Stimulated activated CD8-positive, alpha-beta memory T cell treated with anti-CD3 and anti-CD28 coated beads, Interleukin-7, amount 100 ng/mL, for 1 hour (primary cell): Measurements from ENCODE around the gene PRKG1.
"Not testable (repeated sequence)": the region's sequence is repeated elsewhere in the genome, so short reads cannot be mapped to it uniquely, and the experiment has no call there.

ENCODE experiments used
- DNase-seq, 2 donors: peaks; one replicate each; pipeline ENCODE4 v3.0.0-alpha.2; 2020; ENCODE audit warnings: low read depth in 2 of 2

Gene PRKG1

DNA sequence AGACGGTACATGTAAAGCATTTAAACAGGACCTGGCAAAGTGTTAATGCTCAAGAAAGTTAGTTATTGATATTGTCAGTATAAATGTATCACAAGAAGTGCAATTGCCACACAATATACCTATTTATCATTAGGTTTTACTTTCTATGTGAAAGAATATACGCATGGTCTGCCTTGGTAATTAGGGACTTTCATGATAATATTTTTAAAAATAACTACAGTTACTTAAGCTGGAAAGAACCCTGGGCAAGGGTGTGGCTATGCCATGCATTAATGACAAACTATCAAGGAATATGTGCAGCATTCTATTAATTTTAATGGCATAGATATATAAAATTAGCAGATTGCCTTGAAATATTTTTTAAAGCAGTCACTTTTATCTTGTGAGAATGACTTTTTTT lies 433.9 kb downstream of the PRKG1 start:
- no peak for DNase-seq

- no peak for DNase-seq
These were observed 435.9 kb downstream of the PRKG1 start for GRCh38 chr10:51510231-51510630.

- DNase-seq: no peak
These were observed 447.3 kb downstream of the PRKG1 start for GRCh38 chr10:51521605-51522004.

DNA sequence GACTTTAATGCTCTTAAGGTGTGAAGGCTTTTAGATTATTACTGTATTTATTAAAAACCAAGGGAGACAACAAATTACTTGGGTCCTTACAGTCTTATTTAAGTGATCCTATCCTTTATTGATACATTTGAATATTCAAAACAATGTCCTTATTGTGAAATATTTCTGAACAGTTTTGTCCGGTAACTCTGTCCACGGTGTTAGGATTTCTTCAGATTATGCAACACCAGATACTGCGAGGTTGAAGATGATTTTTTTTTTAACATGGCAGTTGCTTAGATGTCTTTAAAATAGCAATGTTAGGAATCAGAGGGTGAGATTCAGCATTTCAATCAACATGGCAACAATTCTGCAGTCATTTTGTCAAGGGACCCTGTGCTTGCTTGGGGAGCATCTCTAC lies 448.6 kb downstream of the PRKG1 start:
- no peak for DNase-seq

GRCh38 chr10:51523440-51523839 lies 449.2 kb downstream of the PRKG1 start:
- no peak for DNase-seq

GRCh38 chr10:51524041-51524440 lies 449.8 kb downstream of the PRKG1 start:
- DNase-seq: no peak

DNA sequence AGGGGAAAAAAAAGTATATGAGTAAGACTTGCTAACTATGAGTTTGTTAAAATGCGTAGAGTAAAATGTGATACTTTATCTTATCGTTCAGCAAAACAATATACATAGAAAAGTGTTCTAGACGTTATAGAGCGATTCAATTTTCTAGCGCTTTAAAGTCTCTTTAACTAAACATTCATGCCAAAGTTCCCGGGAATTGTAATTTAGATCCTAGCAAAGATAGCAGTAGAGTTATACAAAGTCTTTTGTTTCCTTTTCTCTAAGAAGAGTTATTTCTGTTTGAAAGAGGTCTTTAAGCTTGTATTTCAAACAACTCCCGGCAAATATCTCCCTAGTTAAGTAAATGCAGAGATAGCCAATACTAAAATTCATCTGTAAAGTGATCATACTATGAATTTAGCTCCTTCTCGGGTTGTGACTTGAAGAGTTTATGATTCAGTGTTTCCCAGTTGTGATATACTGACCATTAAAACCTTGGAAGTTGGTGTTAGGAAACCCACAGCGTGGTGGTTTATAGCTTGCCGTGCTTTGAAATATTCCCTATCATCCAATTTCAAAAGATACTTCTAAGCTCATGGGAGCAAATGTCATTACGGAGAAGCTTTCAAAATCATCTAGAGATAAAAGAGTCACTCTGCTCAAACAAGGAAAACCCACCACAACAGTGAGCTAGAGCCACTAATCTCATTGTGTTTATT lies 453.4 kb downstream of the PRKG1 start:
- no peak for DNase-seq

DNA sequence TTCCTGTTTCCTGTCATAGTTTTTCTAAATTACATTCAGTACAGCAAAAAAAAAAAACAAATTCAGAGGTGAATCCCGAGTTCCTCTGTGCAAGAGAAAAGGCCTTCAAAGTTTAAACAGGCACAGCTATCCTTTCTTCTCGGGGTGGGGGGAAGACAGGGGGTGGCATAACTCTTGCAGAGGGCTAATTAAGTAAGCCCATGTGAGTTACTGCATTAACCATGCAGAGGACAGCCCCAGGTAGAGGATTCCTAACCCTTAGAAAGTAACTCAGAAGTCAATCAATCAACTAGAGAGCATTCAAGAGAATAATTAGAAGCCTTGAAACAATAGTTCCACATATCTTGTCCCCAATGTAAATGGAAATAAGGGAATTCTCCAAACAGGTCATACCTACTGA lies 454.2 kb downstream of the PRKG1 start:
- no peak for DNase-seq

DNA sequence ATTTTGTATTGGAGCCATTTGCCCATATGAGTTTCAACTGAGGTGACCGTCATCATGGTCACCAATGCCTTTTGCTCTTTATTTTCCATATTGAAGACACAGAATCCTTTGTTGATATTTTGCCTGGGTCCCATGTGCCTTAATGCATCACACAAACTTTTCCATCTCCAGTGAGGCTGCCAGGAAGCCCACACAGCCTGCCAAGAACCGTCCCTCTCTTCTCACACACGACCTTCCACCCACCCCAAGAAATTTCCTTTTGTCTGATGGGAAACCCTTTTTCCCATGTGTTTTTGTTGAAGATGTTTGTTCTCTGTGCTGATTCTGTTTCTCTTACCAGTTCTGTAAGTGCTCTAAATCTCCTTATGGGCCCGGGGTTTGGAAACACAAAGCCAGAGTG lies 456.3 kb downstream of the PRKG1 start:
- no peak for DNase-seq

DNA sequence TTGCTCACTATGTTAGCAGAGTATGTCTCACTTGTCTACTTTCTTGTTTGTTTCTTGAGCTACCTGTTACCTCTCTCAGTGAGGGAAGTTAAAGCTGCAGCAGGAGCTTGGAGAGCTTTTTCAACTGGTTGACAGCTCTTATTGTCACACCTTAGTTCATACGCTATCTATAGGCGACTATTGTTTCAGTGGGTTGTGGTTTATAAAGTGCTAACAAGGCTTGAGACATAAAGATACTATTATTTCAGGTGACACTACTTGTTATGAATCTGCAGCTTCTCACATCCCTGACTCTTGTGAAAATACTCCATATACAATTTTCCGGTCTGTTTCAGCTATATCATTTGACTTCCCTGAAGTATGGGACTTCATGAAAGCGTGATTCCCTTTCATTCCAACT lies 457.8 kb downstream of the PRKG1 start:
- no peak for DNase-seq

DNA sequence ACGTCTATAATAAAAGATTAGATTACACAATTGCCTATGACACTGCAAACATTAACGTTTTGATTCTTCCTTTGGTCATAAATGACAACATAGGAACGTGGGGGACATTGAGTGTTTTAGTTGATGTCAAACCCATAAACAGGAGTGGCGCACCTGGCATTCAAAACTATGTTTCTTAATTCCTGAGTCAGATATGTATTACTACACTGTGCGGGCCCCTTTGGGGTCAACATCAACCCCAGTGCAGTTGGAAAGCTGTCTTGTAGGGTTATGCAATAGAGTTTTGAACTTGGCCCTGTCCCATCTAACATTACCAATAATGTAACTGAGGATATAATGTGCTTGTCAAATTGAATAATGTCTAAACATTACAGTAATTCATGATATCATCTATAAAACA lies 468.6 kb downstream of the PRKG1 start:
- DNase-seq: no peak

DNA sequence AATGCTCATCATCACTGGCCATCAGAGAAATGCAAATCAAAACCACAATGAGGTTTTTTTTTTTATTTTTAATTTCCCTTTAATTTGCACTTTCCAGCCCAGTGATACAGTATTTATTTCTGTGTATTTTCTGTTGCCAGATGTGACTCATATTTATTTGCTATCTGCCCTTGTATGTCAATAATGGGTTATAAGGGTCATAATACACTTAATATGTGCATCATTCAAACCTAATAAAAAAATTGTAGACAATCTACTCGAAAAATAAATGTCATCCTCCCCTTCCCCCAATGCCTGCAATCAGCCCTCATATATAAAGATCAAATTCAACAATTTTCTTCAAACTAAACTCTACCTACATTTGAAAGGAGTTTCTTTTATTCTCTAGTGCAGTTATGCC lies 470.6 kb downstream of the PRKG1 start:
- no peak for DNase-seq

DNA sequence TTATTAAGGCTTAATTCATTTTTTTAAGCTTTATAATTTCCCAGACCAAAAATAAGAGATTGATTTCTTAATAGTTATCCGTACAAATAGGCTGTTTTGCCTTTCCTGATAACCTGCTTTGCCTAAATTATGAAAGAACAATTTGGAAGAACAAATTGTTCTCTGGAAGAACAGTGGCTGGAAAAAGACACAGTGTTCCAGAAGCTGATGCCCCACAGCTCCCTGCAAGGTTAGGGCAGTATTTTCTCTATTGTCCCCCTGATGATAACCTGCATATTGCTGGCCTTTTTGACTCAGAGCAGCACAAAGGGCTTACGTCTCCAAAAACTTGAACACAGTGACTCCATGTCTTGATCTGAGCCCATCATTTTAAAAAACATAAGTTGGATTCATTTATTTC lies 473.7 kb downstream of the PRKG1 start:
- no peak for DNase-seq

DNA sequence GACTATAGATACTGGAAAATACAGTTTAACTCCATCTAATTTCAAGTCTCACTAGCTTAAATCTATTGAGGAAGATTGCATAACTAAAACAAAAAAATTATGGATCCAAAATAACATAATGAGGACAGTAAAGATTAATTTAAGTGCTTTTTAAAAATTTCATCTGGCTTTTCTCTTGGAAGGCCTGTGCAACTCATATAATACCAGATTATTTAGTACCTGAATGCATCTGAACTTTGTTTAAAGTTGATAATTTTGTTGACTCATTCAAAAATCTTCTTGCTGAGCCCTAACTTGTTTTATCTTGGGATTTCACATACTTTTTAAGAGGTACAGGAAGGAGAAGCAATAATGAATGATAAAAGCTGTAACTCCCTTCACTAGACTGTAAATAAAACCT lies 478.6 kb downstream of the PRKG1 start:
- DNase-seq: no peak

DNA sequence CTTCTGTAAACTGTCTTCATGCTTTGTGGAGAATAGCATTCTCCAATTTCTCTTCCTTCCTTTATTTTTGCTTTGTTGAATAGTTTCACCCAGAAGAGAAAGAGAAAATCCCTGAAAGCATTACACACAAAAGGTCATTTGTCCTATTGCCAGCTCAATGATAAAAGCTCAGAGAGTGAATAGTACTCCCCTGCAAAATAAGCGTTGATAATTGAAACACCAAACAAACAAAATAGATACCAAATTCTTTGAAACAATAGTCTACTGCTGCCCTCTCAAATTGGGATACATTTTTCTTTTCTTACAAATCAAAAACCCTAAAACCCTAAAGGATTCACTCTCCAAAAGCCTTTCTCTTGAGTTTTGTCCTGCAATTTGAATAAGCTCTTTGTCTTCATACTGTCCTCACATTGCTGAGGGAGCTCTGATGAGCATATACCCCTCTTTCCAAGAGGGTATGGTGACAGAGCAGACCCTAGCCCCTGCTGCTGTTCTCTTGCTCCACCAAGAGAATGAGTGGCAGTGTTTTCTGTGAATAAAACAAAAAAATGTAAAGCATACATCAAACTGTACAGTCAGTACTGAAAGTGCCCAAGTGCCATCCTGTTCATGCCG lies 490.7 kb downstream of the PRKG1 start:
- no peak for DNase-seq

- no peak for DNase-seq
These were observed 493.0 kb downstream of the PRKG1 start for GRCh38 chr10:51567271-51567670.

DNA sequence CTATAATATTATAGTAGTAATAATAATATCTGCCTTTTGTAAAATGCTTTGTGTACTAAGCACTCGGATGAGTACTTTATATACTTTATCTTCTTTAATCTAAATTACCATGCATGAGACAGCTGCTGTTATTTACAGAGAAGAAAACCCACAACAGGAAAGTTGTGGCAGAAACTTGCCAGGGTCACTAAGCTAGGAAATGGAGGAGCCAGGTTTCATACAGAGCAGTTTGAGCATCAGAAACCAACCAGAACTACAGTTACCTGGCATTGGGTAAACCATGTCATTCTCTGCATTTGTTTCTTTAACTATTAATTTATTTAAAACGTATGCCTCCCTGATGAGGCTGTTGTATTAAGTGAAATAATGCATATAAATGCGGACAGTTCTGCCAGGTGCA lies 495.2 kb downstream of the PRKG1 start:
- no peak for DNase-seq

DNA sequence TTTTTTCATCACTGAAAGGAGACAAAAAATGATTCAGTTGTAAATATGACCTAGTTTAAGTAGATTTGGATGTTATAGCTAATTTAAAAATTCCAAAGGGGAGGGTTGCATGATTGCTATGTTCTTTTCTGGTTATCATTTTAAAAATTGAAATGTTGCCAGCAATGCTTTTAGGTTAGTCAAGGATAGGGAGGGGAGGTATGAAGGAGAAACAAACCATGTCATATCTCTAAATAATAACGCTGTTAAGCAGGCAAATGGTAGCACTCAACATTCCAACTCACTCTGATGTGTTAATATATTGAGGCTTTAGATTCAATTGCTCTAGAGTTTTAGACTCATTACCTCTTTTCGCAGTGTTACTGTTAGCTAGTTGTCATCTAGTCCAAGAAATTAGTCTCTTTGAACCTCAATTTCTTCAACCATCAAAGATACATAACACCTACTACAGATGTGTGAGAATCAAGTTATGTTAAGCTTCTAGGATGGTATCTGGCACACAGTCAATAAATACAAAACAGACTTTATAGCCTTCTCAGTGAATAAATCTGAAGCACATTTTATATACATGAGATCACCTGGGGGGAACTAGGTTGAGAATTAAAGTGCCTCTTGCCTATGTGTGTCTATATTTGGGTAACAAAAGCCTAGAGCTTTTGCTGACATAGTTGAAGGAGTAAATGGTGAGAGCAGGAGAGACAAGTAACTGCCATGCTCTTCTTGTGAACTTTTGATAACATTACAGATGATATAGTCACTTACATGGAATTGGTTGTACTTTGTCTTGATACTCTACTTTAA lies 500.2 kb downstream of the PRKG1 start:
- no peak for DNase-seq

DNA sequence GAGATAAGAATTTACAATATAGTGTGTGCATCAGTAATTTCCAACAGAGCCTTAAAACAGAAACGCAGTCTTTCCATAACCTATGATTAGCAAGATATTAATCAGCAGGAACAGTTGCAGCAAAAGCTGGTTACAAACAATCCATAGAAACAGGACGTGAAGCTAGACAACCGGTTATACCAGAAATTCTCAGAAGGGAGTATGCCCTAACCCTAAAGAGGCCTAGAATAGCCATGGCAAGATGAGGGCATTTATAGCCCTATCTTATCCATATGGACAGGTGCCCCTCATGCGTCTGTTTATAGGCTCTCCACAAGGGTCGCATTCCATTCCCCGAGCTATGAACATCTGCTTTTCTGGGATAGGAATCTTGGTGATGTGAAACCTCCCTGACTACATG lies 506.9 kb downstream of the PRKG1 start:
- not testable (repeated sequence) for DNase-seq

DNA sequence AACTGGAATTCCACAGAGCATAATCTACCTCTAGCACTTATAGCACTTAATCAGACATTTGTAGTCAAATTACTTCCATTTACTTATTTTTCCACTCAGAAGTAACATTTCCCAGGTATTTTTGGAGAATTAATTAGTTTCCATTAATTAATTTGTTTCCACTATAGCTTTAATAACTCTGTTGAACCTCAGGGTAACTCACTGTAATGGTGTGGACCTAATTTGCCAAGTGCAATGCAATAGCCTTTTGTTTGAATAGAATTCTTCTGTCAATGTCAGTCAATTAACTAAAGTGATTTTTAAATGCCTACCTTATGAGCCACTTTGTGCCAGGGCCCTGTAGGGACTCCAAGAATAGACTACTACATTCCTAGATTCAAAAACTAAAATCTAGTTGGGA lies 509.7 kb downstream of the PRKG1 start:
- DNase-seq: no peak

DNA sequence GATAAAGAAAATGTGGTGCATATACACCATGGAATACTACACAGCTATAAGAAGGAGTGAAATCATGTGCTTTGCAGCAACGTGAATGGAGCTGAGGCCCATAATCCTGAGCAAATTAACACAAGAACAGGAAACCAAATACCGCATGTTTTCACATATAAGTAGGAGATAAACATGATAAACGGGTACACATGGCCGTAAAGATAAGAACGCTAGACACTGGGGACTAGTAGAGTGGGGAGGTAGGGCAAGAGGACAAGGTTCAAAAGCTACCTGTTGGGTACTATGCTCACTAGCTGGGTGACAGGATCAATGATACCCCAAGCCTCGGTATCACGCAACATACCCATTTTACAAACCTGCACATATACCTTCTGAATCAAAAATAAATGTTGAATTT lies 511.5 kb downstream of the PRKG1 start:
- DNase-seq: no peak

- DNase-seq: no peak
These were observed 514.7 kb downstream of the PRKG1 start for GRCh38 chr10:51588984-51589383.

DNA sequence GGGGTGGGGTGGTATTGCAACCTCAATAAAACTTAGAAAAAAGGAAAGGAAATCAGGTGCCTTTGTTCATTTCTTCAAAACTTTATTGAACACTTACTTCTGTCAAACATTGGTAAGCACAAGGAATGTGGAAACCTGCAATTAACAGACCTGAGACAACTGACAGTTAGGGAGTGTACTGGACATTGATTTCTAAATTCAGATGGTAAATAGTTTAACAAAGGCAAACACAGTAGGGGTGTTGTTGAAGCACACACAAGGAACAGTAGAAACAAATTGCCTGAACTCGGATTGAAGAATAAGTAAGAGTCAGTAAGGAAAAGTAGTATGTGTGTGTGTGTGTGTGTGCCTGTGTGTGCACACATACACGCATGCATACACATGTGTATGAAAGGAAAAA lies 516.5 kb downstream of the PRKG1 start:
- DNase-seq: no peak
